Common myeloid progenitor, CD34-positive (primary cell): ENCODE measurements around the gene SLAMF6.
A peak's percentile ranks its signal among the peaks of the same experiment; 100 is the strongest.
"Not testable (repeated sequence)": the region's sequence is repeated elsewhere in the genome, so short reads cannot be mapped to it uniquely, and the experiment has no call there.

Source experiments
- CTCF ChIA-PET: fragments of 350-600 bp; sonication (Branson Sonifier 250); formaldehyde crosslinking; loops from one replicate; lab custom pipeline; 2021; ENCODE audit warnings: antibody characterized with exemption; lab: Charles Lee
- POLR2A ChIA-PET: fragments of 350-600 bp; sonication (Branson Sonifier 250); formaldehyde crosslinking; loops from one replicate; lab custom pipeline; 2021; ENCODE audit warnings: antibody characterized with exemption; lab: Charles Lee
- DNase-seq, 3 donors: peaks; one replicate each; pipeline versions ENCODE4 v3.0.0 to v3.0.0-alpha.2; 2013
- H3K27ac ChIP-seq, 2 experiments: 1 replicate in 1 of 2; 2 replicates in 1 of 2; pipeline ENCODE4 v1.7.0; 2013; ENCODE audit warnings: inconsistent platforms in 2 of 2, low read length in 2 of 2, mild to moderate bottlenecking in 2 of 2, low read depth in 1 of 2, moderate library complexity in 1 of 2; ENCODE audit not compliant: severe bottlenecking in 2 of 2, insufficient read depth in 1 of 2, poor library complexity in 1 of 2
- H3K27me3 ChIP-seq, 5 experiments: replicated peaks in 2 of 5; 1 replicate in 3 of 5; 2 replicates in 2 of 5; pipeline versions ENCODE4 v1.6.1 to v1.7.0; 2013; ENCODE audit warnings: low read length in 4 of 5, mild to moderate bottlenecking in 2 of 5, moderate library complexity in 2 of 5, inconsistent platforms in 1 of 5; ENCODE audit not compliant: insufficient read depth in 5 of 5, control insufficient read depth in 4 of 5
- H3K36me3 ChIP-seq, 4 experiments: 1 replicate in 2 of 4; 2 replicates in 2 of 4; pipeline versions ENCODE4 v1.6.1 to v1.7.0; 2013; ENCODE audit warnings: low read length in 3 of 4, control low read depth in 1 of 4, mild to moderate bottlenecking in 1 of 4; ENCODE audit not compliant: control insufficient read depth in 4 of 4, insufficient read depth in 4 of 4
- H3K4me1 ChIP-seq, 4 experiments: 1 replicate in 3 of 4; 2 replicates in 1 of 4; pipeline versions ENCODE4 v1.6.1 to v1.7.1; 2013; ENCODE audit warnings: low read length in 3 of 4, mild to moderate bottlenecking in 3 of 4, control low read depth in 1 of 4, inconsistent platforms in 1 of 4, moderate library complexity in 1 of 4; ENCODE audit not compliant: control insufficient read depth in 4 of 4, insufficient read depth in 4 of 4; ENCODE audit errors: control extremely low read depth in 1 of 4
- H3K4me3 ChIP-seq, 7 experiments: 1 replicate in 4 of 7; 2 replicates in 3 of 7; pipeline versions ENCODE4 v1.5.1 to v1.7.0; 2013; ENCODE audit warnings: mild to moderate bottlenecking in 7 of 7, low read length in 6 of 7, moderate library complexity in 6 of 7, inconsistent platforms in 2 of 7, low read depth in 2 of 7, control low read depth in 1 of 7; ENCODE audit not compliant: insufficient read depth in 4 of 7, control insufficient read depth in 1 of 7; ENCODE audit errors: extremely low read depth in 1 of 7
- H3K9me3 ChIP-seq, 5 experiments: 1 replicate in 4 of 5; 2 replicates in 1 of 5; pipeline versions ENCODE4 v1.6.1 to v1.7.1; 2013; ENCODE audit warnings: low read length in 4 of 5, mild to moderate bottlenecking in 2 of 5, inconsistent platforms in 1 of 5, low read depth in 1 of 5, moderate library complexity in 1 of 5; ENCODE audit not compliant: control insufficient read depth in 4 of 5, insufficient read depth in 2 of 5; ENCODE audit errors: control extremely low read depth in 1 of 5
- WGBS: methylation state at CpG from one replicate; pipeline ENCODE4 v1.1.5; 2013; ENCODE audit not compliant: insufficient coverage; 5-methylcytosine and 5-hydroxymethylcytosine counted together

Gene SLAMF6

GRCh38 chr1:160539684-160539989 lies 16.6 kb upstream of the SLAMF6 start:
- Histone ChIP-seq H3K27me3 (no peaks in the 10 kb centered on the region), H3K4me1 (peaks cover 31 to 52% (median 42%) of the 10 kb centered on the region in 4 experiments), H3K9me3 (peaks cover 0 to 16% (median 3%) of the 10 kb centered on the region in 5 experiments), H3K36me3 (no peaks in the 10 kb centered on the region), H3K4me3 (peak overlapping the region in 3 of 7 experiments; percentile 16 to 59 (median 42)), H3K27ac (peak overlapping the region; percentile 27 to 91)
- no peak for DNase-seq
- 31% methylated on average over 4 of the region's 6 CpGs for WGBS
- ChIA-PET POLR2A (interaction anchor here (1.3 kb wide), 1 partner anchor 11 kb away, joined by 4 read pairs; no protein-coding TSS in a partner anchor), CTCF (interaction anchor here (1.0 to 3.1 kb wide), 10 partner anchors 10 to 110 kb away, joined by 3 to 15 read pairs (median 4); partner anchors contain the start of gene SLAMF6)

GRCh38 chr1:160538985-160539651 lies 16.1 kb upstream of the SLAMF6 start:
- Histone ChIP-seq H3K4me3 (peak overlapping the region in 1 of 7 experiments; percentile 59), H3K27ac (peak overlapping the region in 1 of 2 experiments; percentile 91), H3K36me3 (no peaks in the 10 kb centered on the region), H3K4me1 (peaks cover 31 to 51% (median 41%) of the 10 kb centered on the region in 4 experiments), H3K9me3 (peaks cover 0 to 21% (median 3%) of the 10 kb centered on the region in 5 experiments), H3K27me3 (no peaks in the 10 kb centered on the region)
- peak in 1 of 3 donors; percentile 16 for DNase-seq
- ChIA-PET CTCF (interaction anchor here (1.0 to 3.1 kb wide), 6 partner anchors 10 to 109 kb away, joined by 3 to 15 read pairs (median 3); no protein-coding TSS in a partner anchor), POLR2A (no interaction called here)
- 63% methylated on average over 3 of the region's 5 CpGs for WGBS

GRCh38 chr1:160537714-160538665 lies 14.9 kb upstream of the SLAMF6 start:
- CTCF ChIA-PET: interaction anchor here (0.9 kb wide), 1 partner anchor 11 kb away, joined by 3 read pairs; no protein-coding TSS in a partner anchor
- Histone ChIP-seq H3K4me1 (peaks cover 31 to 46% (median 39%) of the 10 kb centered on the region in 4 experiments), H3K4me3 (no peak overlapping the region), H3K27me3 (no peaks in the 10 kb centered on the region), H3K36me3 (no peaks in the 10 kb centered on the region), H3K27ac (peak overlapping the region in 1 of 2 experiments; percentile 91), H3K9me3 (peaks cover 0 to 25% (median 7%) of the 10 kb centered on the region in 5 experiments)
- POLR2A ChIA-PET: no interaction called here
- WGBS: no CpG with 5 or more reads among the region's 8 CpGs
- no peak for DNase-seq

- CTCF ChIA-PET: interaction anchor here (1.0 kb wide), 1 partner anchor 63 kb away, joined by 3 read pairs; no protein-coding TSS in a partner anchor
- 100% methylated on average over 2 of the region's 3 CpGs for WGBS
These were observed 12.0 kb upstream of the SLAMF6 start for GRCh38 chr1:160534823-160535605.

GRCh38 chr1:160532557-160532813 lies 9.4 kb upstream of the SLAMF6 start:
- H3K36me3 ChIP-seq, H3K27me3 ChIP-seq, DNase-seq, H3K4me3 ChIP-seq, POLR2A ChIA-PET, CTCF ChIA-PET, H3K27ac ChIP-seq: not testable (repeated sequence)
- WGBS: 100% methylated on average over 1 of the region's 5 CpGs
- H3K9me3 ChIP-seq: peaks cover 0 to 32% (median 7%) of the 10 kb centered on the region in 5 experiments
- H3K4me1 ChIP-seq: peaks cover 0 to 14% (median 5%) of the 10 kb centered on the region in 4 experiments

More at GRCh38 chr1:160534823-160535605, 12.0 kb upstream of the SLAMF6 start:
- POLR2A ChIA-PET: no interaction called here
- no peaks in the 10 kb centered on the region for H3K36me3 ChIP-seq
- H3K4me1 ChIP-seq: peaks cover 14 to 21% (median 16%) of the 10 kb centered on the region in 4 experiments
- H3K4me3 ChIP-seq: no peak overlapping the region
- H3K27ac ChIP-seq: no peak overlapping the region
- peaks cover 0 to 30% (median 7%) of the 10 kb centered on the region in 5 experiments for H3K9me3 ChIP-seq
- H3K27me3 ChIP-seq: no peaks in the 10 kb centered on the region
- DNase-seq: peak in 1 of 3 donors; percentile 50

GRCh38 chr1:160531809-160532556 lies 8.9 kb upstream of the SLAMF6 start:
- H3K36me3 ChIP-seq, H3K27me3 ChIP-seq, CTCF ChIA-PET, POLR2A ChIA-PET, DNase-seq, H3K27ac ChIP-seq, H3K4me3 ChIP-seq: not testable (repeated sequence)
- 95% methylated on average over 27 of the region's 29 CpGs for WGBS
- H3K4me1 ChIP-seq: peaks cover 0 to 14% (median 5%) of the 10 kb centered on the region in 4 experiments
- peaks cover 0 to 34% (median 7%) of the 10 kb centered on the region in 5 experiments for H3K9me3 ChIP-seq
